GM18909 (cell line): Measurements from ENCODE around the gene GJB1.
"Not testable (repeated sequence)": the region's sequence is repeated elsewhere in the genome, so short reads cannot be mapped to it uniquely, and the experiment has no call there.

Source experiments
- ATAC-seq: cut with Tn5 transposase; IDR thresholded peaks from one replicate; pipeline ENCODE4 v1.9.1; 2021; ENCODE audit warnings: mild to moderate bottlenecking; ENCODE audit not compliant: unreplicated experiment, poor library complexity

Gene GJB1

GRCh38 chrX:71222929-71223328, at the start of gene GJB1:
Gene GJB1 (plus strand): TSS chrX:71223224. CDS start chrX:71223708, 484 bp downstream.
- ATAC-seq, result no peak

- ATAC-seq, result no peak
Observed at GRCh38 chrX:71173440-71173839, 49.6 kb upstream of the GJB1 start.

- no peak for ATAC-seq
Observed at GRCh38 chrX:71174795-71175194, 48.2 kb upstream of the GJB1 start.

GRCh38 chrX:71175531-71175930, 47.5 kb upstream of the GJB1 start:
- ATAC-seq, result no peak

GRCh38 chrX:71177327-71177726, 45.7 kb upstream of the GJB1 start:
- ATAC-seq, result no peak

- no peak for ATAC-seq
Observed at GRCh38 chrX:71178908-71179307, 44.1 kb upstream of the GJB1 start.

GRCh38 chrX:71180579-71181265, 42.3 kb upstream of the GJB1 start:
- ATAC-seq, result not testable (repeated sequence)

GRCh38 chrX:71181558-71181909, 41.5 kb upstream of the GJB1 start:
- ATAC-seq, result peak; percentile 44

- peak; percentile 87 for ATAC-seq
Observed at GRCh38 chrX:71181910-71182799, 40.9 kb upstream of the GJB1 start.

- no peak for ATAC-seq
Observed at GRCh38 chrX:71182871-71183270, 40.2 kb upstream of the GJB1 start.

GRCh38 chrX:71183341-71183740, 39.7 kb upstream of the GJB1 start:
- no peak for ATAC-seq

GRCh38 chrX:71184092-71184491, 38.9 kb upstream of the GJB1 start:
- no peak for ATAC-seq

GRCh38 chrX:71184803-71185495, 38.1 kb upstream of the GJB1 start:
- no peak for ATAC-seq

- no peak for ATAC-seq
Observed at GRCh38 chrX:71191248-71191647, 31.8 kb upstream of the GJB1 start.

GRCh38 chrX:71195964-71196649, 26.9 kb upstream of the GJB1 start:
- peak; percentile 67 for ATAC-seq

GRCh38 chrX:71198066-71198465, 25.0 kb upstream of the GJB1 start:
- ATAC-seq, result peak; percentile 71

GRCh38 chrX:71199252-71200008, 23.6 kb upstream of the GJB1 start:
- no peak for ATAC-seq

GRCh38 chrX:71210816-71211215, 12.2 kb upstream of the GJB1 start:
- no peak for ATAC-seq

- ATAC-seq, result no peak
Observed at GRCh38 chrX:71212536-71212935, 10.5 kb upstream of the GJB1 start.

- ATAC-seq, result no peak
Observed at GRCh38 chrX:71214152-71214551, 8.9 kb upstream of the GJB1 start.
